Cerebellar nuclear complex (tissue), 1 donor: ENCODE data around the gene CACNA2D2.

Experiments
- DNase-seq, 2 experiments: peaks; one replicate each; lab custom pipeline; 2025; lab: John Stamatoyannopoulos, UW

Gene CACNA2D2

DNA sequence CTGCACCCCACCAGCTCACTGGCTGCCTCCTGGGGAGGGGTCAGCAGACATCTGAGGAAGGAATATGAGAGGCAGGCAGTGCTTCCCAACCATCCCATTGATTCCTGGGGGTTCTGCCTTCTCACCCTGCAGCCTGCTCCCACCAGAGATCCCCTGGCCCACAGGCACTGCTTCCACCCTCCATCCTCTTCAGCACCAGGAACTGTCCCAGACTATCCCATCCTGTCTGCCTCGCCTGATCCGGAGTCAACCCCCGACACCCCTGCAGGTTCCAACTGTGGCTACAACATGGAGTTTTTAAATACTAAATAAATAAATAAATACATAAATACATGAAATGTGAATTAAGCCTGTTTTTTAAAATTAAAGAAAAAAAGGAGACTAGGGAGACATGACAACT lies 43.6 kb downstream of the CACNA2D2 start:
- DNase-seq, result no peak

DNA sequence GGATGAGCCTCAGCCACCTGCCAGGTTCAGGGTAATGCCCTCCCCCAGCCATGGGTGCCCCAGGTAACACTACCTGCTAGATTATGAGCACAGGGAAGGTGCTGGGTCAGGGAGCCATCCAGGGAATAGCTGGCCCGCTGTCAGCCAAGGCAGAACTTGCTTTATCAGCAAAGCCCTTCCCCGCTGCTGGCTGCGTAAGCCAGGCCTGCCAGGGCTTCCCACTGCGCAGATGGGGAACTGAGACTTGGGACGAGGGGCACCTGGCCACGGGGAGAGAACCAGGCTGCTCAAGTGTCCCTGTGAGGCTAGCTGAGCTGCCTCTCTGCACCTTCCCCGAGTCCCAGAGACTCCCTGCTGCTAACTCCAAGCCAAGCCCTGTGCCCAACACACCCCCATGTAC lies 45.4 kb downstream of the CACNA2D2 start:
- DNase-seq, result no peak

DNA sequence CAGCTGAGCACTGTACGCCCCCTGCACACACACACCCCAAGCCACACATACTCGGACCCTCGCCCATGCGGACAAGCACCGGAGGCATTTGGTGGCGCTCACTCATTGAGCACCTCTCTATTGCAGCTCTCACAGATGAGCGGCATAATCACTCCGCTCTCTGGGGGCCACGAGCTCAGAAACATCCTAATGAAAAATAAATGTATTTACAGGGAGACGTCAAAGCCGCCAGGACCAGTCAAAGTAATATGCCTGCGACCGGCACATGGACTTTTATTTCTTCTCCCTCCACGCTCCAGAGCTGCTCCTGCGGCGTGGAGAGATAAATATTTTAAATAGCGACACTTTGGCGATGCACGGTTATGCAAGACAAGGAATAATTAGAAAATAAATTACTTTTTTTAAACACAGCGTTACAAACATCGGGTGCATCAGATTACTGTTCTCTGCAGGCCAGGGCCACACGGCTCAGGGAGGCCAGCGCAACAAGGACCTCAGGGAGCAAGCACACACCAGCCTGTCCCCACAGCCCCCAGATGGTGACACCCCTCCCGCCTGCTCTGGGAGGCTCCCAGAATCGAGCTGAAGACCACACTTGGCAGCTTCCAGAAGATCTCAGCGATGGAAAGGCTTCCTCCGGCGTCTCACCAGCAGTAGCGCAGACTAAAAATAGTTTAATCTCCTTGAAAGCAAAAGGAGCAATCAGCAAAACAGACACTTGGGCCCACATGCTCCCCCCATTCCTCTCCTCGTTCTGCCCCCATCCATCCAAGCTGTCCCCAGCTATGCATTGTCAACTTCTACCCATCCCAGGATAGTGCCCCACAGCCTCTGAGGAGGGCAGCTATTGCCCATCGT lies 48.0 kb downstream of the CACNA2D2 start:
- DNase-seq, result no peak

DNA sequence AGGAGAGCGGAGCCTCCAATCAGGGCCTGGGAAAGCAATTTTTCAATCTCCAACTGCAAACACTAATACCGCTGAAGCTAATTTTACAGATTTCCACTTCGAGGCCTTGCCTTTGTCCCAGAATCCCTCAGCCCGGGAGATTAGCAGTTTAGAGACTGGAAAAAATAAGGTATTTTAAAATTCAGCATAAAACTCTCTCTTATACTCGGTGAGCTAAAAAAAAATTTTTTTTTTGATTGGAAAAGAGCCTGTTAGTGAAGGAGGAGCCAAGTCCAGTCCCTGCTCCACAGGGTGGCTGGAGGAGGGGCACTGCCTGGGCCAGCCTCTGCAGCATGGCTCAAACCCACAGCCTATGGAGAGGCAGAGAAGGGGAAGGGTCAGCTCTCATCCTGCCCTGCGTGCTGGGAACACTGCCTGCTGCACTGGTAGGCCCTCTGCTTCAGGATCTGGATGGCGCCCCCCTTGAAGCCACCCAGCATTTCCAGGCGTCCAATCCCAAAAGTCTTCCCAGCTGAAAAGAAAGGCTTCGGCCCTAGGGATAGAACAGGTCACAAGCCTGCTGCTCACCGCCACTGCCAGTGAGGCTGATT lies 48.9 kb downstream of the CACNA2D2 start:
- DNase-seq, result no peak

DNA sequence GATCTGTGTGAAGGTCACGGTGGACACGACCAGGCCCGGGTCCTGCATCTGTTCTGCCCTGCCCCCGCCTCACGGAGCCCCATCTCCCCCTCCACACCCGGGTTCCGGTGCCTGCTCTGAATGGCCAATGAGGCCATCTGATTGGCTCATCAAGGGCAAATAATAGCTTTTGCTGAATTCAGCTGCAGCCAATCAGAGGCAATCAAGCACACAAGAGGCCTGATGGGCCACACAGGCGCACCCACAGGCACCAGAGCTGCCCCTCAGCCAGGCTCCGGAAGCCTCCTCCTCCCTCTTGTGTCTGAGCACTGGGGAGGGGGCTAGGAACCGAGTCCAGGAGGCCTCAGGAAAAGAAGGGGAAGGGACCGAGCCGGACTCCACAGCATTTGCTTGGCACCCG lies 49.5 kb downstream of the CACNA2D2 start:
- no peak for DNase-seq

DNA sequence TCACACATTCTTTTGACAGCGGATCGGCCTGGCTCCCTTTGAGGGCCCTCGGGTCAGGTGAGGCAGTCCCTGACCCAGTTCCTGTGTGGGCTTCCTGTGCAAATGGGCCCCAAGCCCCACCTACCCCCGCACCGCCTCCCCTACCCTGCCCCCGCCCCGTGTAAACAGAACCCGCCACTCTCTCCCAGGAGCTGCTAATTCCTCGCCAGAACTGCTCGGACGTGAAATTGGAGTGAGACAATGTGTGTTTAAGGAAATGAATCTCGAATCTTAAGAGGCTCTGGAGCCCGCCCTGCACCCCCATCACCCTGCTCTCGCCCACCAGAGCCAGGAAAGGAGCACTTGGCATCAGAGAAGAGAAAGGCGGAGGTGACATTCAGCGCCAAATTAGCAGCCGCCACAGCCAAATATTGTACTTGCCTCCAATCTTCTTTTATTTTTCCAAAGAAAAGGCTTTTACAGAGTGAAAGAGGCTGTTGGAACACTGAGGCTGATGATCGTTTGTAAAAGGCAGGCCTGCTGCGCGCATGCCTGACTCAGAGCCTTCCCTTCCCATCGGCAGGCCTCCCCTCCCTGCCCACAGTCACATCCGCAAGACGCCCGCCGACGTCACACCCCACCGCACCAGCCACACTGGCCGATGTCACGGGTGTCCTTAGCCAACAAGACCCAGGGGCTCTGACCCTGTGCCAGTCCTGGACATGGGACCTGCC lies 53.1 kb downstream of the CACNA2D2 start:
- no peak for DNase-seq

DNA sequence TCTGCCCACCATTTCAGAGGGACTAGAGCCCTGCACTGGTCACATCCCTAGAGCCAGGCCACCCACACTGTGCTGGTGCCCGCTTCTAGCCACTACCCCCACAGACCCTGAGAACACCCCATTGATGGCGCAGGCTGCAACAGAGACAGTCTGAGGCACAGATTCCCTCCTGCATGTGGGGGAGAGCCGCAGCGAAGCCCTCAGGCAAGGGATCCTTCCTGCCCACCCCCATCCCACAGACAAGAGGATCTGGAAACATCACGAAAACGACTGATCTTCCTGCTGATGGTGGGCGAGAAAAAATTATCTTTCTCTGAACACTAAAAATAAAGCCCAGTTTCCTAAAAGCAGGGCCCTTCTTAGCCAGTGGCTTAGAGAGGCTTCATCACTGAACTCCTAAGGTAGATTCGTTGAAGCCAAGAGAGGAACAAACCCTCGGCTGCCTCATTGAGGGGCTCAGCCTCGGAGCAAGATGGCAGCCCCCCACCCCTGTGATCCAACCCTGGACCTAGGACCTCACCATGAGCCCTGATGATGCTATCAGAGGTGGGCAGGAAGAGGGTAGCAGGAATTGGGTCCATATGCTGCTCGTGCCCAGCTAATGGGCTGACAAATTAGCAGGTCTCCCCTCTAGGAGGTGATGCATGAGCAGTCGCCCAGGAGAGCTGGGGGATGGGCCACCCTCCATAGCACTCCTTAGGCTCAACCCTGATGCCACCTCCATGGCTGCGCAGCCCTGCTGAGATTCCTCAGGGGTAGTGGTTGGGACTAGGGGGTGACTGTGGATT lies 54.5 kb downstream of the CACNA2D2 start:
- DNase-seq, result no peak

DNA sequence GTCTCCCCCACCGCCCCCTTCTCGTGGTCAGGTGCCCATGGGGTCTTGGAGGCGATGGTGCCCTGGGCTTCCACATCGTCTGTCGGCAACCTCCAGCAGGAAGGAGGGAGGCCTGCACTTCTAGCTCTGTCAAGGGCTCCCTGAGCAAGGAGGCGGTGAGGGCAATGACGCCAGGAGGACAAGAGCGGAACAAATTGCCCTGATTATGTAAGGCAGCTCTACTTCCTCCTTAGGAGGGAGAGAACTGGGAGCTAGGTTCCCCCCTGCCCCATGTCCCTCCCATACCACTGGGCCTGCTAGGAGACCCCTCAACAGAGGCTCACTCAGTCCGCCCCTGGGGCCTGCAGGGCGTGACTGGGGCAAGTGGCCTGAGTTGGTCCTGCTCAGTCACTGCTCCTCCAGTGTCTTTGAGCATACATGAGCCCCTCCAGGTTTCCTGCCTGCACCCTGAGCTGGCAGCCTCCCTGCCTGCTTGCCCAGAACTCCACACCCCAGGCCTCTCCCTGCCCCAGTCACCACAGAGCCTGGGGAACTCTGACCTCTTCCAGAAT lies 56.1 kb downstream of the CACNA2D2 start:
- DNase-seq, result no peak

DNA sequence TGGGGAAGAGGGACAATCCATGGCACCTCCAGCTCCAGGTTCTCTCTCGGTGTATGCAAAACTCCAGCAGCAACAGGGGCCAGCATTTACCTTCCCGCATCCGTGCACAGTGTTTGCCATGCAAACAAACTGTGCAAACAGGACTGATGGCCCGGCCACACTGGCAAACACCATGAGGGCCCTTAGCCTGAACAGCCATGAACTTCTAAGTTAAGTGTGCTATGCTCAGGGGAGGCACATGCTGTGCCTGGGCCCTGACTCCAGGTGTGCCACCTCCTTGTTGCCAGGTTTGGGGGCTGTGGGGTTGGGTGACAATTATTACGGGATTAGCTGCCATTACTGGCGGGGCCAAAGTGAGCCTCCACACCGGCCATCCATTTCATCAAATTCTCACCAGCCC lies 57.5 kb downstream of the CACNA2D2 start:
- DNase-seq, result no peak

DNA sequence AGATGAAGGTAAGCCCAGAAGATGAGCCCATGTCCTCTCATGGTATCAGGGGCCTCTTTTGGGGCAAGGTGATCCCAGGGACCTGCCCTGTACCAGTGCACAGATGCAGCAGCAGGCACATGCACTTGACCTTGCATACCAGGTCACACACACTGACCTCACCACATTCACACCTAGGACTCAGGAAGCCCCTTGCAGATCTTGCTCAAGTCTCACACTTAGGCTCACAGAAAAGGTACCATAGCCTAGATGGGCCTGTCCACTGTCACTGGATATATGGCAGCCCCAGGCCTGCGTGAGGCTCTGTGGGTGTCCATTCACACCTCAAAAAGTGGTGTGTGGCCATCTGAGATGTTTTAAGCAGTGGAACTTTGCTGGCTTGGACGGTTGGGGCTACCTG lies 58.7 kb downstream of the CACNA2D2 start:
- DNase-seq, result no peak

DNA sequence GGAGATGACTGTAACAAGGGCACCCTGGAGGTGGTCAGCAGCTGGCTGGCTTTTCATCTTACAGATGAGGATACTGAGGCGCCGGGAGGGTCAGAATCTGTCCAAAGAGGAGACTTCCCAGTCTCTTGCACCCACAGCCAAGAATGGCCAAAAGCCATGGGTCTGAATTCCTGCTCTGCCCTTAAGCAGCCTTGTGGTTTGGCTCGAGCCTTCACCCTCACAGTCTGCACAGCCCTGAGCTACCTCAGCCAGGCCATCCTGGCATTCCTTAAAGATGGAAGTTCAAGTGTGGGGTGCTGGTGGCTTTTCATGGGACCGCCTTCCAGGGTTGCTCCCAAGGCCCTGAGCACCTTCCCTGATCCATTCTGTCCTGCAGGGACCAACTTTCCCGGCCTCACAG lies 59.2 kb downstream of the CACNA2D2 start:
- DNase-seq, result no peak

DNA sequence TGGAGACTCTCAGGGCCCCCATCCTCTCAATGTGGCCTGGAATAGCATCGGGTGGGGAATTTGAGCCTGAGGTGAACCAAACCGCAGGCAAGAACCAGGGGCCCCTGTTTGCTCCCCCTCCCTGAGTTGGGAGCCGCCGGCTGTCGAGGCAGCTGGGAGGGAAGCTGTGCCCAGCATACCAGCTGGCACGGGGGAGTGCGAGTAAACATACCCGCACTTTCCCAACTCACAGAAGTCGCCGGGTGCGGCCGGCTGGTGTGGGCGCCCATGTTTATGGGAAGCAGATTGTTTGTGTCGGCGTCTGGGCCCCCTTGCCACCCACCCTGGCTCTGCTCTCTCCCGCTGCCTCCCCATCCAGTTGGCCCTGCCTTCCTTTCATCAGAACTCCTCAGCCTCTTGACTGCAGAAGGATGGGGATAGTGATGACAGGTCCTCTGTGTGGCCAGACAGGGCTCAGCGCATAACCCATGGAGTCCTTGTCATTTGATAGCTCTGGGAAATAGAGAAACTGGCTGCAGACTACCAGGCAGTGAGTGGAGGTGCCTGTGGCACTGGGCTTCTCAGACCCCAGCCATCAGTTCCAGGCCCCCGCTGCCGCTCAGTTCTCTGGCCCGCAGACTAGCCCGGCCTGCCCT lies 60.4 kb downstream of the CACNA2D2 start:
- DNase-seq, result no peak

DNA sequence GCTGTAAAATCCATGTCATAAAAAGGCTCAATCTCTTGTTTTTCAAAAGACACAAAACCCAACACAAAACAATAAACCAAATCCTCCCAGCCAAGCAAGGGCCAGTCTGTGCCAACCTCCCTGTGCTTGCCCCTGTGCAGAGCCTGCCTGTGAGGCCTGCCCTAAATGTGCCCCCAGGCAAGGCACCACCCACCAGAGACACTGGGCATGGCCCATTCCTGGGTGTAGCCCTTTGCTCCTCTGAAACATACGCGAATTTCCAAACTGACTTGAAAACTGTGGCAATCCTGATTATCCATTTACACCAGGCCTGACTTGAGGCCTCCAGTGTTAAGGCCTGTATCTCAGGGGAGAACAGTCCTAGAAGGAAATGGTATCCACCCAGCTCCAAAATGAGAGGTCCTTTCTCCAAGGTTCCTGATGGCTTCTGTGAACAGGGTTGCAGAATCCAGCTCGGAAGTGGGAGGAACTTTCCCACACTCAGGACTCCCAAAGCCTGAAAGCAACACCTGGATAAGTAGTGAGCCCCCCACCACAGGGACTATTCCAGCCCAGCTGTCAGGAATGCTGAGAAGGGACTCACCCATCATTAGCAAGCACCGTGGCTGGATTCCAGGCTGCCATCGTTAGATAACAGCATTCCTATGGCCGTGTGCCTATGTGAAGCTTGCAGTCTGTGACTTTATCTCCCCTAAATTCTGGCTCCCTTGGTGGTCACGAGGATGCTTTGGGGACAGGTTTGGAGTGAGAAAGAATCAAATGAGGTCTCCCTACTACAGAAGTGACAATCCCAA lies 61.8 kb downstream of the CACNA2D2 start:
- DNase-seq, result no peak

DNA sequence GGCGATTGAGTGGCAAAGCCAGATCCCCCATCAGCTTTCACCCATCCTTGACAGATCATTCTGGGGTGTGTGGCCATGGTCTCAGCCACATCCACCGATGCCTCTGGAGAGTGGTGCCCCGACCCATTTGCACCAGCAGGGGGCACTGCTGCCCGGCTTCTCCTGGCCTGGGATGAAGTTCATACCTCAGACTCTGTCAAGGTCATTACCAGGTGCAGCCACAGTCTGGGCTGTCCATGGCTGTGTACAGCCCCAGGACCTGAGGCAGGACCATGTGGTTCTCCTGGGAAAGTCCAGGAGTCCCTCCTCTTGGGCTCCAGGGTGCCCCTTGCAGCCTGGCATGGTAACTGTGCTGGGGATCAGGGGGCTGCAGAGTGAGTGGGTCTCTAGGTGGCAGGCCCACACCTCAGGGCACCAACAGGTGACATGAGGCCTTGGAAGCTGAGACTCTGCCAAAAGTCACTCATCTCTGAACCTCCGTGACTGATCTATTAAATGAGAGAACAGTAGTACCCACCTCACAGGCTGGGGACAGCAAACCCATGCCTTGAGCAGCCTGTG lies 67.2 kb downstream of the CACNA2D2 start:
- DNase-seq, result no peak

DNA sequence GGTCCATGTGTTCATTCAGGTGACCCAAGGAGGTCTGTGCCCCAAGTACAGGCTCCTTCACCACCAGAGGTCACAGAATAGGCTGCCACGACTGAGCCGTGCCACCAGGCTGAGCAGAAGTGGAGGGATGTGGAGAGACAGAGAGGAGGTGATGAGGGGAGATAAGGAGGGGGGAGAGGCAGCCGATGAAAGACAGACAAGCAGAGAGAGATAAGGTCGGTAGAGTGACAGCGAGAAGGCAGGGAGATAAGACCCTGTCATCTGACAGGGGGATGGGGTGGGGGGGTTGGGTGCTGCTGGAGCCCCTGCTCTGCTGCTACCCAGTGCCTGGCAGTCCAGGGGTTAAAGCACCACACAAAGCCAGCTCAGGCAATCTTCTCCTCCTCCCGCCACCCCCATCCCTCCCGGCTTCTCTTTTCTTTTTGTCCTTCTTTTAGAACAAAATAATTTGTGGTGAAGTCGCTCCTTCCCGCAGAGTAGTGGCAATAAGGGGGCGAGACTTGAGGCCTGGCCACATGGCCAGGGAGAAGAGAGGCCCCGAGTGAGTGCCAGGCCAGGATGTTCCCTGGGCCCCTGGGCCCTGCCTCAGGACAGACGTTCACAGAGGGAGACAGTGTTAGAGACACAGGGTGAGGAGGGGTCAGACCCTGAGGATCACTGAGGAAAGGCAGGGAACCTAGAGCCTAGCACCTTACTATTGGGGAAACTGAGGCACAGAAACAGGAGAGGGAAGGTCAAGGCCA lies 67.9 kb downstream of the CACNA2D2 start:
- no peak for DNase-seq

DNA sequence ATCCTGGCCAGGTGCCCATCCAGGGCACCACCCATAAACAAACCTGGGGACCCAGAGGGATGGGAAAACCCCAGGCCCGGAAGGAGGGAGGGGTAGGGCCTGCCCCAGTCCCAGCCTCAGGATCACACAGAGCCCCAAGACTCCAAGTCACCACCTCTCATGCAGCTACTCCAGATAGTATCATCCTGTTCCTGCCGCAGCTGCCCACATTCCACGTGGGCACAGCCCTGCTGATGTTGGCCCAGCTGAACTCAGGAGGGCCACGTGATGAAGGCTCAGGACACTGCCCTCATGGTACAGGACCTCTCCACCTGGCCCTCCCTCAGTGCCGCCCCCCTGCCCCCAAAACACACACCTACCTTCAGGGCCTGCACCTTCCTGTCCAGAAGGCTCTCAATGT lies 69.5 kb downstream of the CACNA2D2 start:
- no peak for DNase-seq

DNA sequence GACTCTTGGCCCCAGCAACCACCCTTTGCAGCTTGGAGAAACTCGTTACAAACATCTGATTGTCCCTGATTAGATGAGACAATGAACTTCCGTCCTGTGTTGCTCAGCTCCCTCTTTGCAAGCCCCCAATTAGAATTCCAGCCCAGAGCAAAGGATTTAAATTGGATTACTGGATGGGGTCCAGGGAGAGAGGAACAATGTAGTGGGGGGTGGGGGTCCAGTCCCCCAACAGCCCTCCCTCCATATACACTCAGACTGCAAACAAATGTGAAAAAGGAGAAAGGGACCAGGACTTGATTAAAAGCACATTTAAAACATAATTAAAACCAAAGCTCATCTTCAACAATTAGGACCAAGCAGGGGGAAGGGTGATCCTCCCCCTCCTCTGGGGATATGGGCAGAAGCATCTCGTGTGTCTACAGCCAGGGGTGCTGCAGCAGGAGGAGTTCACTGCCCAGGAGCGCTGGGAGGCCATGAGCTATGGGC lies 72.4 kb downstream of the CACNA2D2 start:
- no peak for DNase-seq

DNA sequence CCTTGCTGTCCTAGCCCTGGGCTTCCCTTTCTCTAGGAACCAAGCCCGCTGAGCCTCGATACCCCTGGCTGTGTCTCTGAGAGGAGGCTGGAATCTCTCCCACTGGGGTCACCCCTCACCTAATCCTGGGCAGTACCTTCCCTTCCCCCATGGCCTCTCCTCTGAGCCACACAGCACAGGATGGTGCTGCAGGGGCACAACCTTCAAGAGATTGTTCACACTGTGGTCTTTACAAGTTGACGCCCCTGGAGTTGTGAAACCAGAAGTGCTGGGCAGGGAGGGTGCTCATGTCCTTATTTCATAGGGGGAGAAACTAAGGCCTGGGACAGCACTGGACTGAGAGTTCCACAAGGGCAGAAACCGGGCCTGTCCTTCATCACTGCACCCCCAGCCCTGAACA lies 73.2 kb downstream of the CACNA2D2 start:
- DNase-seq, result no peak

DNA sequence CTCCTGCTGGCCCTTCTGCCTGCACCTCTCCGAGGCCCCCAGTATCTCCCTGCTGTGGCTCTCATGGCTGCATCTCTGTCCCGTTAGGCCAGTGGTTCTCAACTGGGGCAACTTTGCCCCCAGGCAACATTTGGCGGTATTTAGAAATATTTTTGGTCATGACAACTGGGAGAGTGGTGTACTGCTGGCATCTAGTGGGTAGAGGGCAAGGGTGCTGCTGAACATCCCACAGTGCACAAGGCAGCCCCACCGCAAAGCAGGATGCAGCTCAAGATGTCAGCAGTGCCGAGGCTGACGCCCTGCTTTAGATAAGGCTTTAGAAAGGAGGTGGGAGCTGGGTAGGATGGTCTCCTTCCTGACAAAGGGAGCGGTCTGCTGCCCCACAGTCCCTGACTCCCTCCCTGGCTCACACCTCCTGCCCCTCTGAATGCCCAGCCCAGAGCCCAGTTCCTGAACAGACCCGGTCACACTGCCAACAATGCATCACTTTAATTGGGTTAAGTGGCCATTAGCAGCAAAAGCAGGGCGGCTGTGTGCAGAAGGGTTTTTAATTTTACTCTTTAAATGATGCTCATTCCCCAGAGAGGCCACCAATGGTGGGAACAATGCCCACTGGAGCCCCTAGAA lies 75.3 kb downstream of the CACNA2D2 start:
- no peak for DNase-seq
